HEK293 (cell line): ENCODE results near the gene RBM14.

Experiments used
- BCL11A ChIP-seq: fragments of 450-650 bp; formaldehyde crosslinking; IDR thresholded peaks from 2 replicates; pipeline ENCODE4 v1.5.1; 2016; ENCODE audit warnings: low read depth, missing biosample characterization, missing genetic modification characterization
- GLI4 ChIP-seq: fragments of 450-650 bp; formaldehyde crosslinking; IDR thresholded peaks from 2 replicates; pipeline ENCODE4 v1.5.1; 2016; ENCODE audit warnings: missing biosample characterization, missing genetic modification characterization
- HIC1 ChIP-seq: fragments of 450-650 bp; formaldehyde crosslinking; IDR thresholded peaks from 2 replicates; pipeline ENCODE4 v1.5.1; 2016; ENCODE audit warnings: missing biosample characterization, missing genetic modification characterization
- IKZF3 ChIP-seq: fragments of 450-650 bp; IDR thresholded peaks from 2 replicates; pipeline ENCODE4 v1.5.0; 2018; ENCODE audit warnings: missing biosample characterization, mild to moderate bottlenecking, missing genetic modification characterization, moderate library complexity
- KLF16 ChIP-seq: fragments of 450-650 bp; formaldehyde crosslinking; IDR thresholded peaks from 2 replicates; pipeline ENCODE4 v1.5.1; 2017; ENCODE audit warnings: missing biosample characterization, missing genetic modification characterization
- MZF1 ChIP-seq: fragments of 450-650 bp; formaldehyde crosslinking; IDR thresholded peaks from 2 replicates; pipeline ENCODE4 v1.5.1; 2017; ENCODE audit warnings: missing biosample characterization, missing genetic modification characterization, borderline replicate concordance
- PRDM1 ChIP-seq: fragments of 450-650 bp; formaldehyde crosslinking; IDR thresholded peaks from 2 replicates; pipeline ENCODE4; 2016; ENCODE audit warnings: missing biosample characterization, missing genetic modification characterization
- PRDM6 ChIP-seq: fragments of 450-650 bp; formaldehyde crosslinking; IDR thresholded peaks from 2 replicates; pipeline ENCODE4 v1.5.1; 2017; ENCODE audit warnings: missing biosample characterization, missing genetic modification characterization
- SALL2 ChIP-seq: fragments of 450-650 bp; formaldehyde crosslinking; IDR thresholded peaks from 2 replicates; pipeline ENCODE4 v1.5.0; 2017; ENCODE audit warnings: missing biosample characterization, mild to moderate bottlenecking, missing genetic modification characterization, borderline replicate concordance
- SP3 ChIP-seq: fragments of 450-650 bp; formaldehyde crosslinking; IDR thresholded peaks from 2 replicates; pipeline ENCODE4 v1.5.1; 2016; ENCODE audit warnings: missing biosample characterization, missing genetic modification characterization
- SP7 ChIP-seq: fragments of 450-650 bp; formaldehyde crosslinking; IDR thresholded peaks from 2 replicates; pipeline ENCODE4 v1.5.1; 2016; ENCODE audit warnings: missing biosample characterization, missing genetic modification characterization
- ZBTB1 ChIP-seq: fragments of 450-650 bp; formaldehyde crosslinking; IDR thresholded peaks from 2 replicates; pipeline ENCODE4 v1.5.1; 2016; ENCODE audit warnings: missing biosample characterization, missing genetic modification characterization
- ZBTB17 ChIP-seq: fragments of 450-650 bp; formaldehyde crosslinking; IDR thresholded peaks from 2 replicates; pipeline ENCODE4 v1.5.1; 2016; ENCODE audit warnings: missing biosample characterization, missing genetic modification characterization
- ZBTB21 ChIP-seq: fragments of 450-650 bp; formaldehyde crosslinking; IDR thresholded peaks from 2 replicates; pipeline ENCODE4 v1.5.1; 2017; ENCODE audit warnings: missing biosample characterization, missing genetic modification characterization
- ZBTB7A ChIP-seq: fragments of 450-650 bp; formaldehyde crosslinking; IDR thresholded peaks from 2 replicates; pipeline ENCODE4 v1.5.1; 2016; ENCODE audit warnings: low read depth, missing biosample characterization, missing genetic modification characterization
- ZFHX2 ChIP-seq: fragments of 450-650 bp; formaldehyde crosslinking; conservative IDR thresholded peaks from 2 replicates; pipeline ENCODE4 v1.5.1; 2016; ENCODE audit warnings: missing biosample characterization, missing genetic modification characterization
- ZIC2 ChIP-seq: fragments of 450-650 bp; formaldehyde crosslinking; IDR thresholded peaks from 2 replicates; pipeline ENCODE4 v1.5.1; 2016; ENCODE audit warnings: missing biosample characterization, missing genetic modification characterization
- ZNF112 ChIP-seq: fragments of 450-650 bp; formaldehyde crosslinking; IDR thresholded peaks from 2 replicates; pipeline ENCODE4 v1.5.0; 2017; ENCODE audit warnings: missing biosample characterization, missing genetic modification characterization
- ZNF239 ChIP-seq: fragments of 450-650 bp; formaldehyde crosslinking; IDR thresholded peaks from 2 replicates; pipeline ENCODE4 v1.5.1; 2016; ENCODE audit warnings: missing biosample characterization, missing genetic modification characterization
- ZNF292 ChIP-seq: fragments of 450-650 bp; formaldehyde crosslinking; IDR thresholded peaks from 2 replicates; pipeline ENCODE4 v1.5.1; 2016; ENCODE audit warnings: low read depth, missing biosample characterization, missing genetic modification characterization, borderline replicate concordance
- ZNF302 ChIP-seq: fragments of 450-650 bp; formaldehyde crosslinking; IDR thresholded peaks from 2 replicates; pipeline ENCODE4 v1.5.1; 2016; ENCODE audit warnings: missing biosample characterization, missing genetic modification characterization, low read depth
- ZNF324 ChIP-seq: fragments of 450-650 bp; formaldehyde crosslinking; IDR thresholded peaks from 2 replicates; pipeline ENCODE4 v1.5.1; 2016; ENCODE audit warnings: missing biosample characterization, missing genetic modification characterization
- ZNF341 ChIP-seq: fragments of 450-650 bp; formaldehyde crosslinking; IDR thresholded peaks from 2 replicates; pipeline ENCODE4; 2016; ENCODE audit warnings: low read depth, missing biosample characterization, missing genetic modification characterization
- ZNF366 ChIP-seq: fragments of 450-650 bp; formaldehyde crosslinking; conservative IDR thresholded peaks from 2 replicates; pipeline ENCODE4 v1.5.1; 2016; ENCODE audit warnings: missing biosample characterization, missing genetic modification characterization
- ZNF37A ChIP-seq: fragments of 450-650 bp; IDR thresholded peaks from 2 replicates; pipeline ENCODE4 v1.5.1; 2018; ENCODE audit warnings: missing biosample characterization, missing genetic modification characterization
- ZNF394 ChIP-seq: fragments of 450-650 bp; formaldehyde crosslinking; IDR thresholded peaks from 2 replicates; pipeline ENCODE4 v1.5.1; 2016; ENCODE audit warnings: missing biosample characterization, missing genetic modification characterization, mild to moderate bottlenecking, moderate library complexity, borderline replicate concordance
- ZNF398 ChIP-seq: fragments of 450-650 bp; formaldehyde crosslinking; IDR thresholded peaks from 2 replicates; pipeline ENCODE4 v1.5.1; 2017; ENCODE audit warnings: missing biosample characterization, missing genetic modification characterization
- ZNF416 ChIP-seq: fragments of 450-650 bp; formaldehyde crosslinking; IDR thresholded peaks from 2 replicates; pipeline ENCODE4 v1.5.1; 2016; ENCODE audit warnings: missing biosample characterization, missing genetic modification characterization
- ZNF426 ChIP-seq: fragments of 450-650 bp; formaldehyde crosslinking; IDR thresholded peaks from 2 replicates; pipeline ENCODE4 v1.5.1; 2017; ENCODE audit warnings: missing biosample characterization, missing genetic modification characterization, mild to moderate bottlenecking, inconsistent platforms, moderate library complexity
- ZNF501 ChIP-seq: fragments of 450-650 bp; formaldehyde crosslinking; IDR thresholded peaks from 2 replicates; pipeline ENCODE4 v1.5.1; 2016; ENCODE audit warnings: missing biosample characterization, missing genetic modification characterization
- ZNF529 ChIP-seq: fragments of 450-650 bp; formaldehyde crosslinking; IDR thresholded peaks from 2 replicates; pipeline ENCODE4 v1.5.1; 2017; ENCODE audit warnings: missing genetic modification characterization, missing biosample characterization; ENCODE audit not compliant: insufficient replicate concordance
- ZNF596 ChIP-seq: fragments of 450-650 bp; IDR thresholded peaks from 2 replicates; pipeline ENCODE4 v1.5.0; 2018; ENCODE audit warnings: missing biosample characterization, mild to moderate bottlenecking, missing genetic modification characterization, moderate library complexity
- ZNF654 ChIP-seq: fragments of 450-650 bp; formaldehyde crosslinking; IDR thresholded peaks from 2 replicates; pipeline ENCODE4 v1.5.1; 2016; ENCODE audit warnings: low read depth, missing biosample characterization, missing genetic modification characterization
- ZNF747 ChIP-seq: fragments of 450-650 bp; formaldehyde crosslinking; IDR thresholded peaks from 2 replicates; pipeline ENCODE4 v1.5.1; 2016; ENCODE audit warnings: missing biosample characterization, missing genetic modification characterization
- ZNF76 ChIP-seq: fragments of 450-650 bp; formaldehyde crosslinking; IDR thresholded peaks from 2 replicates; pipeline ENCODE4; 2016; ENCODE audit warnings: low read depth, missing biosample characterization, missing genetic modification characterization, borderline replicate concordance
- ZXDB ChIP-seq: fragments of 450-650 bp; formaldehyde crosslinking; IDR thresholded peaks from 2 replicates; pipeline ENCODE4 v1.5.1; 2016; ENCODE audit warnings: missing biosample characterization, missing genetic modification characterization

The RBM14 gene

GRCh38 chr11:66638177-66639065 lies 22.0 kb downstream of the RBM14 start, which contains the start of gene RBM4 (continued):
- no peak for TF ChIP-seq ZNF239 (tag by site-specific recombination)
- TF ChIP-seq IKZF3 (tag by site-specific recombination), result no peak
- no peak for TF ChIP-seq ZNF416
- 0 out of 2 replicates have a peak, but pooled peaks have one; percentile 62 for TF ChIP-seq ZBTB7A
- peak; percentile 65; the same call in 1 of the 2 replicates for TF ChIP-seq KLF16 (tag by site-specific recombination)
- peak; percentile 54 for TF ChIP-seq HIC1 (tag by site-specific recombination)
- no peak; the same call in 1 of the 2 replicates for TF ChIP-seq BCL11A
- no peak for TF ChIP-seq ZNF654 (tag by site-specific recombination)
- no peak; the same call in 1 of the 2 replicates for TF ChIP-seq ZNF398 (tag by site-specific recombination)
- no peak for TF ChIP-seq ZNF112 (tag by site-specific recombination)
- no peak for TF ChIP-seq SALL2
- peak; percentile 82; the same call in 1 of the 2 replicates for TF ChIP-seq GLI4 (tag by site-specific recombination)
- no peak for TF ChIP-seq PRDM1 (tag by site-specific recombination)
- TF ChIP-seq ZNF426, result no peak
- peak; percentile 87 for TF ChIP-seq ZNF341
- peak; percentile 70 for TF ChIP-seq ZNF501 (tag by site-specific recombination)
- 0 out of 2 replicates have a peak, but pooled peaks have one; percentile 0 for TF ChIP-seq ZBTB21 (tag by site-specific recombination)
- peak; percentile 32; the same call in 1 of the 2 replicates for TF ChIP-seq ZNF366
- no peak for TF ChIP-seq ZNF292 (tag by site-specific recombination)
- no peak for TF ChIP-seq MZF1 (tag by site-specific recombination)
- TF ChIP-seq ZFHX2 (tag by site-specific recombination), result peak; percentile 43
- TF ChIP-seq ZNF76 (tag by site-specific recombination), result 0 out of 2 replicates have a peak, but pooled peaks have one; percentile 14
- no peak for TF ChIP-seq ZNF302 (tag by site-specific recombination)
- TF ChIP-seq ZNF37A (tag by site-specific recombination), result no peak
- no peak for TF ChIP-seq ZNF747
- no peak for TF ChIP-seq PRDM6 (tag by site-specific recombination)
- no peak; the same call in 1 of the 2 replicates for TF ChIP-seq SP7 (tag by site-specific recombination)
- TF ChIP-seq ZBTB17, result peak; percentile 58
- peak; percentile 58 for TF ChIP-seq SP3 (tag by site-specific recombination)
- TF ChIP-seq ZNF529 (tag by site-specific recombination), result no peak
- peak; percentile 57; the same call in 1 of the 2 replicates for TF ChIP-seq ZNF324 (tag by site-specific recombination)
- TF ChIP-seq ZBTB1, result no peak
- 0 out of 2 replicates have a peak, but pooled peaks have one; percentile 44 for TF ChIP-seq ZNF596
- TF ChIP-seq ZXDB (tag by site-specific recombination), result peak; percentile 59
- TF ChIP-seq ZNF394 (tag by site-specific recombination), result peak; percentile 24; the same call in 1 of the 2 replicates
- TF ChIP-seq ZIC2 (tag by site-specific recombination), result peak; percentile 35
